HCEC 1CT (cell line): ENCODE results near the gene GSDMA.
"Not testable (repeated sequence)": the region's sequence is repeated elsewhere in the genome, so short reads cannot be mapped to it uniquely, and the experiment has no call there.

Source experiments
- DNase-seq: peaks from one replicate; pipeline ENCODE4 v3.0.0-alpha.2; 2017

Gene GSDMA

DNA sequence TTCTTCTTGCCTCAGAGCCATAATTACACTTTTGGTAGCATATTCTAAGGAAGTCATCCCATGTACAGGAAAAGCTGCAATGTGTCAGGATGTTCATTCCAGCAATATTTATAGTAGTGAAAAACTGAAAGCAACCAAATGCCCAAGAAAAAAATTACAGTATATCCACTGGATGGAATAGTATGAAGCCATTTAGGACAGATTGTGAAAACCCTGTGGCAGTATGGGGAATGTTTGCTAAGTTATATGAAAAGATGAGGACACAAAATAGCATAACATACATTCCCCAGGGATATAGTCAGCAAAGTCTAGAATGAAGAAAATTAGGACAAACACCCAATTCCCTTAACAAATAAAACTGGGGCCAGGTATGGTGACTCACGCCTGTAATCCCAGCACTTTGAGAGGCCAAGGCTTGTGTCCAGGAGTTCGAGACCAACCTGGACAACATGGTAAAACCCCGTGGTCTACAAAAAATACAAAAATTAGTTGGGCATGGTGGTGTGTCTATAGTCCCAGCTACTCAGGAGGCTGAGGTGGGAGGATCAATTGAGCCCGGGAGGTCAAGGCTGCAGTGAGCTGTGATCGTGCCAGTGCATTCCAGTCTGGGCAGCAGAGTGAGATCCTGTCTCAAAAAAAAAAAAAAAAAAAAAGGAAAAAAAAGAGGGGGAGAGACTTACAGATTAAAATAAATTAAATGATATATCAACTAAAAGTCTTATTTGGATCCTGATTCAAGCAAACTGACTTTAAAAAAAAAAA lies 33.0 kb upstream of the GSDMA start:
- DNase-seq: peak; percentile 90

DNA sequence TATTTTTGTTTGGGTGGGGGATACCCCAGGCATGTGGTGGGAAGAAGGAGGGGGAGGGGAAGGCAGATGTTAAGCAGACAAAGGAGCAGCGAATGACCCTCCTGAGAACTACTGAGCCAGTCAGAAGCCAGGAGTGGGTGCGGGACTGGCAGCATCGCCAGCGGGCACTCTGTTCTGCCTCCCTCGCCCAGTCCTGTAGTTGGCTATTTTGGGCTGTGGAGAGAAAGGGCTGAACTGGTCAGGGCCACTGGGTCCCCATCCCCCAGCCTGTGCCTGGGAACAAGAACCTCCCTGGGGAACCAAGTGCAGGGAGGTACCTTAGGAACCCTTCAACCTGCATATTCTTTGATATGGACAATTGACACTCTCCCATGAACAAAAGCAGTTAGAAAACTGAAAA lies 28.9 kb upstream of the GSDMA start:
- DNase-seq: no peak

DNA sequence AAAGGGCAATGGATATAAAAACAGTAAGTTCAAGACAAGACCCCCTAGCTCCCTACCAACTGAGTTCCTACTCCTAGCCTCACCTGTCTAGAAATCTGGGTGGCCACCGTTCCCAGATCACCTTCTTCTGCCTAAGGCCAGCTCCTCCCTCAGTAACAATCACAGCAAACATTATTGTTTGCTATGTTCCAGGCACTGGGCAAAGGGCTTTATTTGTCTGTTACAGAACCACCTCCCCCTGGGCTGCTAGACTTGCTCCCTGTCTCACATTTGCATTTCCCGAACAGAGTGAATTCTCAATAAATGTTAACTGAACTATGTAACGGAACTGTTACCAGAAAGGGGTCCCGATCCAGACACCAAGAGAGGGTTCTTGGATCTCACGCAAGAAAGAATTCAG lies 28.5 kb upstream of the GSDMA start:
- DNase-seq: no peak

DNA sequence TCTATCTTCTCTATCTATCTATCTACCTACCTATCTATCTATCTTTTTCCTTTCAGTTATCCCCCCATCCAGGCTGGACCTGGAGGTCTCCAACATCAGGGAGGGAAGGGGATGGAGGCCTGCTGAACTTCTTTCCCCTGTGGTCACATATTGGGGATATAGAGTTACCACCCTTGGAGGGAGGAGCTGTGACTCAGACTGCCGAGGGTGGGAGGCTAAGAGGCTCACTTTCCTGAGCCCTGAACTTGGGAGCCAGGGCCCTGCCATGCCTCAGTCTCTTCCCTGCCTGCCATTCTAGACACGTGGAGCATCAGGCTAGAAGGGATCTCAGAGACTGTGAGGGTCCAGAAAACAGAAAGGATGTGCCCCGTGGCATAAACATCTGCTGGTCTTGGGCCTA lies 26.9 kb upstream of the GSDMA start:
- peak; percentile 37 for DNase-seq

DNA sequence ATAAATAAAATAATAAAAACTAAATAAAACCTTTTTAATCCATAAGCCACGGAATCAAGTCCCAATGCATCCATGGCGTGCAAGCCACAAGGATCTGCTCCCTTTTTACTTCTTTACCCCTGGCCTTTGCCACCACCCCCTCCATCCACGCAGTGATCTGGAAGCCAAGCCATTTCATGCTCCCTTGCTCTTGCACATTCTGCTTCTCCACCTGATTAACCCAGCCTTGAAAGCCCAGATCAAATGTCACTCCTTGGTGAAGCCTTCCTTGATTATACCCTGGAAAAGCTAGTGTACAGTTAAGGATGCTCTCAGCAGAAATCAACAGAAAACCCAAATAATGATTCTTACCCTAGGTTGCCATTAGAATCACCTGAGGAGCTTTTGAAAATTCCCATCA lies 25.4 kb upstream of the GSDMA start:
- DNase-seq: no peak

DNA sequence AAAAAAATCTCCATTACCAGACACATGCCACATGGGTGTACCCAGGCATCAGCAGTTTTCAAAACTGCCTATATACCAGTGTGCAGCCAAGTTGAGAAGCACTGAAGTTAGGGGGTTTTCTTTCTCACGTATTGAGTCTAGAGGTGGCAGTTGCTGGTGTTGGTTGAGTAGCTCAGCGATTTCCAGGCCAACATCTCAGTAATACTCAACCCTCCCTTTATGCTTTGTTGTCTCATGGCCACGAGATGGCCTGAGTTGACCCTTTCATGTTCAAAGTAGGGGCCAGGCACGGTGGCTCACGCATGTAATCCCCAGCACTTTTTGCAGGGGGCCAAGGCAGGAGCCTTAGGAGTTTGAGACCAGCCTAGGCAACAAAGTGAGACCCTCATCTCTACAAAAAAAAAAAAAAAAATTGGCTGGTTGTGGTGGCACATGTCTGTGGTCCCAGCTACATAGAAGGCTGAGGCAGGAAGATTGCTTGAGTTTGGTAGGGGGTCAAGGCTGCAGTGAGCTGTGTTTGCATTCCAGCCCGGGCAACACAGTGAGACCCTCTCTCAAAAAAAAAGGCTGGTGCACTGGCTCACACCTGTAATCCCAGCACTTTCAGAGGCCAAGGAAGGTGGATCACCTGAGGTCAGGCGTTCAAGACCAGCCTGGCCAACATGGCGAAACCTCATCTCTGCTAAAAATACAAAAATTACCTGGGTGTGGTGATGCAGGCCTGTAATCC lies 24.5 kb upstream of the GSDMA start:
- DNase-seq: no peak

DNA sequence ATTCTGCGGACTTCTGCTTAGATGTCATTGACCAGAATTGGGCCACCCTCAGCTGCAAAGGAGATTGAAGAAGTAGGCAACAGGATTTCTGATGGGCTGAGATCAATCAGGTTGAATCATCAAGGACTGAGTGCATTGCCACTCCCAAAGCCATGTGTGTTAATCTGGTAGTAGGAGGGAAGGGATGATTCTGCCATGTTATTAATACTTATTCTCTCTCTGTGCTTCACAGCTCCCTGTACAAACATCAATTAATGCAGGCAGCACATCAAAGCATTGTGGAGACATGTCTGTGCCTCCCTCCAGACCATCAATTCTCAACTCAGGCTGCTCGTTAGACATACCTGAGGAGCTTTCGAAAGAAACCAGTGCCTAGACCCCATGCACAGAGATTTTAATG lies 23.7 kb upstream of the GSDMA start:
- DNase-seq: no peak

DNA sequence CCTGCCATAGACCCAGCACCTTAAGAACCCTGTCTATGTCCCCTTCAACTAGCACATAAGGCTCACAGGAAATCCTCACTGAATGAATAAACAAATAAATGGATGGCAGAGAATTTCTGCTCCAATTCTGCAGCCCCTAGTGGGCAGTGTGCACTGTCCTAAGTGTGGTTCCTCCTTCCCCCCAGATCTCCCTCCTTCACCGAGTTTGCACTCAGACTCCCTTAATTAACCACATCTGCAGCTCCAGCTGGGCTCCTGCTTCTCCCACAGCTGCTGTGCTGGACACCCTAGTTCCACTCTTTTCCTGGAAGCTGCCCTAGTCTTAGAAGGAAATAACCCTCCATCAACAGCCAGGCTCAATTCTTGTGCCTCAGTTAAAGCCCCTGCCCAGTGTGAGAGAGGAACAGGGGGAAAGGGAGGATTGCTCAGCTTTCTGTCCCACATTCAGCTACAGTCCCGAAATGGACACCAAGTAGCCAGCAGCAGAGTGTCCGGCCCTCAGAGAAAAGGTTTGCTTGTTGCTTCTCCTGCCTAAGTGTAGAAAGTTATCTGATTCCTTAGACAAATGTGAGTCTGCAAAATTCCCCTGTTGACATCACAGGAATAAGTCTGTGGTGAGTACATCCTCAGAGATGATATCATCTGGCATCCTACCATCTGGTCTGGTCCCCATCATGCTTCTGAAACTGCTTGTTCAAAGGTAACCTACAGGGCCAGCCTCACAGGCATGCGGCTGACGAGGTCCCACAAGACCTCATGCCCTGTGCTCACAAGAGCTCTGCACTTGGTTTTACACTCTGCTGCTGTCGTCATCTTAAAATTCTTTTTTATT lies 23.0 kb upstream of the GSDMA start:
- DNase-seq: peak; percentile 79

DNA sequence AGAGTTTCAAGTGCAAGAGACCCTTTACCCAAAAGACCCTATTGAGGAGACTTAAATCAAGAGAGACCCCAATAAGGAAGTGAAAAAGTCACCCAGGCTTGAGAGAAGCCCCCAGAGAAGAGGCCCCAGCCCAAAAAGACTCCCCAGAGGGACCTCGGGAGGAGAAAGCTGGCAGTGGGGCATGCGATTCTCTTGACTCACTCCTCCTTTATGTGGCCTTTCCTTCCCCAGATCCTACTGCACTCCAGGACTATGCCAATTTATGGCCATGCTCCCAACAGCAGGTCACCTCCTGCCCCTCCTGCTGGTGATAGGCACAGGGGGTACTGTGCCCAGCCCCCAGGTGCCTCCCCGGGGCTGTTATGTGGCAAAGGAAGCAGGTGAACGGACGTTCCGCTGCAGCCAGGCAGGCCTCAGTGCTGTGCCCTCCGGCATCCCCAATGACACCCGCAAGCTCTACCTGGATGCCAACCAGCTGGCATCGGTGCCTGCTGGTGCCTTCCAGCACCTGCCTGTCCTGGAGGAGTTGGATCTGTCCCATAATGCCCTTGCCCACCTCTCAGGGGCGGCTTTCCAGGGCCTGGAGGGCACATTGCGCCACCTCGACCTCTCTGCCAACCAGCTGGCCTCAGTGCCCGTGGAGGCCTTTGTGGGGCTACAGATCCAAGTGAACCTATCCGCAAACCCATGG lies 19.0 kb upstream of the GSDMA start:
- DNase-seq: no peak

DNA sequence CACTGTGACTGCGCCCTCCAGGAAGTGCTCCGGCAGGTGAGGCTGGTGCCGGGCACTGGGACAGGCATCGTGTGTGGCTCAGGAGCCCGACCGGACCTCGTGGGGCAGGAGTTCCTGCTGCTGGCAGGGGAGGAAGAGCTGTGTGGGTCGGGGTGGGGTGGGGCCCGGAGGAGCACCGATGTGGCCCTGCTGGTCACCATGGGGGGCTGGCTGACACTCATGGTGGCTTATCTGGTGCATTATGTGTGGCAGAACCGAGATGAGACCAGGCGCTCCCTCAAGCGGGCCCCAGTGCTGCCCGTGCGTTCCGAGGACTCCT lies 18.5 kb upstream of the GSDMA start:
- DNase-seq: no peak

DNA sequence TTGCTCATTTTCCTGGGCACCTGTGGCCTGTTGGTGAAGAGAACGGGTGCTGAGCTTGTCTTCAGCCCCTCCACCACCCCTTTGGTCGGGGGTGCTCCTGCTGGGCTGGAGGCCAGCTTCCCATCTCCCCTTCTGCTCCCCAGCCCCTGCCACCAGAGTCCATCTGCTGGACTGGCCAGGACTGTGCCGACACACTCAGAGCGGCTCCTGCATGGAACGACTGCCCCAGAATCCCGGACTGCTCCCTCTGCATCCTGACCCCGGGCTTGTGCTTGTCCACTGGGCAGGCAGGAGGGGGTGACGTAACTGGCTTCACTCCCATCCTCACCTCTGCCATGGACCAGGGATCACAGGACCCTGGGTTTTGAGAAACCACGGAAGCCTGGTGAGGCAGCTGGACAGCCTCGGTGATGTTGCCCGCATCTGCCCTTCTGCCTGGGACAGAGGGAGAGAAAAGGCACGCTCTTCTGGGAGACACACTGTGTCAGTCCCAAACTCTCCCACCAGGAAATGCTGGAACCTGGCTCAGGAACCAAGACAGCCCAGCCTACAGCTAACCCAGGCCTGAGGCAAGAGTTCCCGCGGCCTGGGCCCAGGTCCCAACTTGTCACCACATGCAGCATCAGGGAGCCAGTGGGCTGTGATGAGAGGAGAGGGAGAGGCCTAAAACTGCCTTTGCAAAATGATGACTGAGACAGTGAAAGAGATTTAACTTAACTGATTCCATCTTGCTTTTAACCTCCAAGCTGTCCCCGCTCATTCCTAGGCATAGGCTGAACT lies 16.1 kb upstream of the GSDMA start:
- no peak for DNase-seq

DNA sequence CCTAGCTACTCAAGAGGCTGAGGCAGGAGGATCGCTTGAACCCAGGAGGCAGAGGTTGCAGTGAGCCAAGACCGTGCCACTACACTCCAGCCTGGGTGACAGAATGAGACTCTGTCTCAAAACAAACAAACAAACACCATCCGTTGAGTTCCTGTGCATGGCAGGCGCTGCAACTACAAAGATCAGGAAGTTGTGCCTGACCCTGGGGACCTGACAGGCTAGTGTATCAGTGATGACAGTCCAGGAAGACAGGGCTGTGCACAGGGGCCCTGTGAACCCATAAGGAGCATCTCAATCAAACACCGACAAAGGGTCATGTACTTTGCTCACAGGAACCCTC lies 14.3 kb upstream of the GSDMA start:
- not testable (repeated sequence) for DNase-seq

DNA sequence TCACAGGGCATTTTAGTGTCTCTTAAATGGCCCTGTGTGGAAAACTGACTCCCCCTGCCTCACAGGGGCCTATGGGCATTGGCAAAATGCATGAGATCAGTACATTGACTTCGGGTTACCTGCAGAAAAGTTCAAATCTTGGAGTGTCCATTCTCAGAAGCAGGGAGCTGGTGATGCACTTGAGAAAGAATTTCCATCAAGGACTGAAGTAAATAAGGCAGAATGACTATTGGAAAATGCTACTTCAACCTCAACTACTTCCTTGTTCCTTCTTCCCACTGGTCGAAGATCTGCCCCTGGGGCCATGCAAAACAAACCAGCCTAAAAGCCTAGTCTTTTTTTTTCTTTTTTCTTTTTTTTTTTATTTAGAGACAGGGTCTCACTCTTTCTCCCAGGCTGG lies 13.8 kb upstream of the GSDMA start:
- no peak for DNase-seq

DNA sequence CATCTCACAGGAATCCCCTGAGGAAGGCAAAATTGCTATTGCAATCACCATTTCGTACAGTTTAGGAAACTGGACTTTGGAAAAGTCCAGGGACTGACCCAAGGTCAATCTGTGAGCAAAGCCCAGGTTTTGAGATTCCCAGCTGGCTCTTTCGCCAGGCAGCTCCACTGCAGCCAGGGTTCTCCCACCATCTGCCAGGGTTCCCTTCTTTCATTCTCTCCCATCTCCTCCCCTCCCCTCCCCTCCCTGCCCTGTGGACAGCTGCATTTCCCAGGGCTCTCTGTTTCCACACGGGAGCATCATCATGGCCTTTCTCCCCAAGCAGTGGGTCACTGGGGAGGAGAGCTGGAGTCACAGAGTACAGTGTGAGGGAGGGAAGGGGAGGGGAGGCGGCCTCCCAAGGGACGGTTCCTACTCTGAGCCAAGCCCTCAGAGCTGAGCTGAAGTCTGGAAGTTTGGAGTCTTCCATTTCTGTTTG lies 11.9 kb upstream of the GSDMA start:
- DNase-seq: no peak

DNA sequence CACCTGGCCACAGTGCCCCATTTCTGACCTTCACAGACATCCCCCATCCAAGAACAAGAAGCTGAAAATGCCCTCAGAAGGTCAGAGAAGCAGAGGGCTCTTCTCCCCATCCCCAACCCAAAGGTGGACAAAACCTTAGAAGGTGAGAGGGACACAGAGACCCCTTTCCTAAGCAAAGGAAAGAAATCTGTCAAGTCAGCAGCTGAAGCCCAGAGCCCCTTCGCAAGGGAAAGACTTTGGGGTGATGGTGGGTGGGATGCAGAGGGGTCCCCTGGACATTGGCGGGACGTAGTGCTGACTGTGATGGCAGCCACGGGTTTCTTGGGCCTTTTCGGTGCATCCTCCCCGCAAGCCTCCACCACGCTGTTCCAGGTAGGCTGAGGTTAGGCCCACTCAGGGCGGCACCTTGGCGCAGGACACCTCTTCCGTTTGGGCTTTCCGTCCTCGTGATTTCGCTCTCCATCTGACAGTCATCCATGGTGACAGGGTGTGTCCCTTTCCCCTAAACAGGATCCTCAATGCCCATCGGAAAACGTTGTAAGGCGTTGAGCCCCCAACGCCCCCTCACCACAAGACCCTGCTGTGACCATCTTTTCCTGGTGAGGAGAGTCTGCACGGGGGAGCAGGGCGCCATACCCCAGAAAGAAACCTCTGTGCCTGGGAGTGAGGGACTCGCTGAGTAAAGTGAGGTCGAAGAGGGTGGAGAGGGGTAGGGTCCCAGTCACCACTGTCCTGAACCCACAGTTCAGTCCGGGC lies 10.7 kb upstream of the GSDMA start:
- no peak for DNase-seq

DNA sequence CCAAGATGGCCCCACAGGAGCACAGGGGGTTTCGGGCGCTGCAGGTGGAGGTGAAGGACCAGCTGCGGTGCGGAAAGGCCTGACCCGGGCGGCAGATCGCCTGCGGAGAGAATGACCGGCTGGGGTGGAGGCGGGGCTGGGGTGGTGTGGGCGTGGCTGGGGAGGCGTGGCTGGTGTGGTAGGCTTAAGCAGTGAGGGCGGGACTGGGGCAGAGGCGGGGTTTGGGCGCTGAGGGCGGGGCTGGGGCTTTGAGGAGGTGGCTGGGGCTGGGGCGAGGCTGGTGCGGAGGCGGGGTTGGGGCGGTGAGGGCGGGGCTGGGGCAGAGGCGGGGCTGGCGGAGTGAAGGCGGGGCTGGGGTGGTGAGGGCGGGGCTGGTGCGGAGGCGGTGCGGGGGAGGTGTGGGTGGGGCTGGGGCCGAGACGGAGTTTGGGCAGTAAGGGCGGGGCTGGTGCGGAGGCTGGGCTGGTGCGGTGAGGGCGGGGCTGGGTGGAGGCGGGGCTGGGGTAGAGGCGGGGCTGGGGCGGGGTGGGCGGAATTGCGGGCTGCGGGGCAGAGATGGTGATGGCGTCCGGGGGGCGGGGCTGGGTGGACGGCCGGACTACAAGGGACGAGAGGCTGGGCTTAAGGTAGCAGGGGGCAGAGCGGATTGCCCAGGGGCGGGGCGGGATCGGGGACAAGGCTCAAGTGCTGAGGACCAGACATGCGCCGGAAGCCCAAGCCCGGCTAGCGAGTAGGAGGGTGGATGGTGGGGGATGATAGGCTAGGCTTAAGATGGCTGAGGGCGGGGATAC lies 9.9 kb upstream of the GSDMA start:
- peak; percentile 93 for DNase-seq

DNA sequence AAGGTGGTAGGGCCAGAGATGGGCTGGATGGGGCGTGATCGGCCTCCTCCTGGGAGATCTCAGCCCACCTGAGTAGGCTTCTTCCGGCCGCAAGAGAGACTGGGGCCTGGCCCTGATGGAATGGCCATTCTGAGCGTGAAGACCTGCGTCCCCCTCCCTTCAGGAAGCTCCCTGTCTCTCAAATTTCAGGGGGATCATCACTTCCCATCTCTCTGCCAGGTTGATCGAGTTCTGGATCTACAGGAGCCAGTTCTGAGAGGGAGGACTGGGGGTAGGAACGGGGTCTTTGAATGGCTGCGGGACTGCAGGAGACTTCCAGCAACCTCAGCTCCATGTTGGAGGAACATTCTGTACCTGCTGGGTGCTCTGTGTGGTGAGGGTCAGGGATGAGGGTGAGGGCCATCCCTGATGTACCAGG lies 9.3 kb upstream of the GSDMA start:
- DNase-seq: no peak

DNA sequence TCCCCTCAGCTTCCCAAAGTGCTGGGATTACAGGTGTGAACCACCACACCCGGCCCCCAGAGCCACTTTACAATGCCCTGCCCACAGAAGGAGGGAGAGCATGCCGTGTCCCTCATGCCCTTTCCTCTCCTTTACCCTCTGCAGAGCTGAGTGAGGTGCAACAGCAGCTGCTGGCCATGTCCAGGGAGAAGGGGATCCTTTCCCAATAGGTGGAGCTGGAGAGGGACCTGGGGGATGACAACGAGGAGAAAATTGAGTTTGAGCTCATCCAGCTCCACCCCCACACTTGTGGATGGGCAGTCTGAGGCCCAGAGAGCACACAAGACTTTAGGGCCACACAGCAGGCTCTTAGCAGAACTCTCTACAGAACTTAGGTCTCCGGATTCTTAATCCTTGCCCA lies 7.9 kb upstream of the GSDMA start:
- no peak for DNase-seq

DNA sequence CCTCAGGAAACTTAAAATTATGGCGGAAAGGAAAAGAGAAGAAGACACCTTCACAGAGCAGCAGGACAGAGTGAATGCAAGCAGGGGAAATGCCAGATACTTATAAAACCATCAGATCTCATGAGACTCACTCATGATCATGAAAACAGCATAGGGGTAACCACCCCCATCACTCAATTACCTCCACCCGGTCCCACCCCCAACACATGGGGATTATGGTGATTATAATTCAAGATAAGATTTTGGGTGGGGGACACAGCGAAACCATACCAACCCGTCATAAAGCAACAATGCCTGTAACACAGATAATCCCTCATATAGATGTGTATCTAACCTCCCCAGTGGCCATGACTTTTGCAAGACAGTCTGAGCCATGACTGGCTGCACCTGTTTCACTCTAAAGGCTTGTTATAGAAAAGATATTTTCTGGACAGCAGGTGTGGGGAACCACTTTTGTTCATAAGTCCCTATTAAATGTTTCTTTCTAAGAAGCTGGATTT lies 7.0 kb upstream of the GSDMA start:
- DNase-seq: no peak

DNA sequence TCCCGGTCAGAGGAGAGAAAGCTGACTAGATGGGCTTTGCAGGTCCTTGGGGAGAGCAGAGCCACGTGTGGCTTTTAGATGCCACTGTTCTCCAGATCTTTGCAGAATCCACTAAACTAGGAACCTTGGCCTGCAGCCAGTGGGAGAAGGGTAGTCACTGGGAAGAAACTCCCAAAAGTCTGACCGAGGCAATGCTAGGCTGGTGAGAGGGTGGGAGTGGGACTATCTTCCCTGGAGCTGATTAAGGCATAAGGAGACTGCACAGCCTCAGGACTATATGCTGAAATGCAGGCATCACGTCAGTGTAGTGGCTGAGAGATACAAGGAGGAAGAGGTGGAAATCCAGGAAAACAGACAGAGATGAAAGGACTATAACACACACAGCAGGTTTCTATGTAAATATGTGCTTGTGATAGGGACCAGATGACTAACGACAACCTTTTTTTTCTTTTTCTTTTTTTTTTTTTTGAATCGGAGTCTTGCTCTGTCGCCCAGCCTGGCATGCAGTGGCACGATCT lies 2.2 kb upstream of the GSDMA start:
- DNase-seq: no peak
